A673 (cell line): ENCODE results near the gene MYL2. TPM values are rescaled to one million over a fixed set of nuclear protein-coding genes. Genes with fewer than 3 reads are reported as not detected.

Experiments
- BruUV-seq: library from RNA; stranded (reverse); fragments of 400-500 nt; replicated peaks from 2 replicates; lab custom pipeline; 2021; lab: Mats Ljungman, UMichigan
- CTCF ChIA-PET: fragments of 300-600 bp; sonication (Branson Sonifier 250); formaldehyde crosslinking; loops from one replicate; lab custom pipeline; 2022; ENCODE audit warnings: antibody characterized with exemption; lab: Charles Lee
- POLR2A ChIA-PET: fragments of 300-600 bp; sonication (Branson Sonifier 250); formaldehyde crosslinking; loops from one replicate; lab custom pipeline; 2022; ENCODE audit warnings: antibody characterized with exemption; ENCODE audit not compliant: low non-redundant PET; lab: Charles Lee
- DNase-seq: peaks from one replicate; pipeline ENCODE4 v3.0.0-alpha.2; 2015; ENCODE audit warnings: low spot score
- H3K27ac ChIP-seq: fragments of 200-600 bp; sonication (generic); 2 replicates; pipeline ENCODE4 v1.5.1; 2016; ENCODE audit warnings: mixed run types, low read depth, mild to moderate bottlenecking, mixed read lengths, antibody characterized with exemption, low read length; ENCODE audit not compliant: poor library complexity, severe bottlenecking
- H3K27me3 ChIP-seq: fragments of 200-600 bp; sonication (generic); replicated peaks from 2 replicates; pipeline ENCODE4 v1.6.1; 2017; ENCODE audit warnings: mixed run types, low read depth, mild to moderate bottlenecking, mixed read lengths, antibody characterized with exemption, low read length; ENCODE audit not compliant: insufficient read depth, poor library complexity
- H3K36me3 ChIP-seq: fragments of 200-600 bp; sonication (generic); 2 replicates; pipeline ENCODE4 v1.6.1; 2016; ENCODE audit warnings: mixed run types, mild to moderate bottlenecking, mixed read lengths, antibody characterized with exemption, low read length; ENCODE audit not compliant: insufficient read depth, poor library complexity, severe bottlenecking
- H3K4me1 ChIP-seq: fragments of 200-600 bp; sonication (generic); 2 replicates; pipeline ENCODE4 v1.6.1; 2017; ENCODE audit warnings: mixed run types, mild to moderate bottlenecking, mixed read lengths, antibody characterized with exemption, low read length; ENCODE audit not compliant: insufficient read depth, poor library complexity, severe bottlenecking
- H3K4me3 ChIP-seq: fragments of 200-600 bp; sonication (generic); 2 replicates; pipeline ENCODE4 v1.5.1; 2016; ENCODE audit warnings: low read depth, mixed run types, mild to moderate bottlenecking, mixed read lengths, low read length; ENCODE audit not compliant: poor library complexity, severe bottlenecking
- H3K9me3 ChIP-seq: fragments of 200-600 bp; sonication (generic); 2 replicates; pipeline ENCODE4 v1.6.1; 2016; ENCODE audit warnings: mixed run types, low read depth, mild to moderate bottlenecking, mixed read lengths, antibody characterized with exemption, low read length; ENCODE audit not compliant: poor library complexity, severe bottlenecking
- CTCF ChIP-seq: fragments of 300-800, 200-600 bp; sonication (generic); conservative IDR thresholded peaks from 2 replicates; pipeline ENCODE4 v1.5.1; 2017; ENCODE audit warnings: low read depth, mild to moderate bottlenecking, antibody characterized with exemption, low read length, moderate library complexity, mixed read lengths
- EZH2 ChIP-seq: fragments of 200-600 bp; sonication (generic); IDR thresholded peaks from 2 replicates; pipeline ENCODE4 v1.6.1; 2017; ENCODE audit warnings: borderline replicate concordance, low read depth, mild to moderate bottlenecking, mixed read lengths, antibody characterized with exemption, low read length; ENCODE audit not compliant: poor library complexity, severe bottlenecking
- intact Hi-C: fragments of 100-400 bp; cut with micrococcal nuclease; formaldehyde crosslinking; loops from one replicate; pipeline ENCODE4 v1.10.0; 2022; ENCODE audit not compliant: unreplicated experiment
- total RNA-seq: library from RNA; stranded (reverse); gene quantifications from 2 replicates; pipeline ENCODE4 v1.2.3, GENCODE V29; 2021

MYL2 gene
- total RNA-seq, 1 experiment from 2014 or later = not detected

- TF ChIP-seq EZH2 (no peak), CTCF (no peak)
- CTCF ChIA-PET = no interaction called here
- no peaks in the 10 kb centered on the region for H3K27me3 ChIP-seq
- H3K4me1 ChIP-seq = no peaks in the 10 kb centered on the region
- no peak overlapping the region for H3K4me3 ChIP-seq
- POLR2A ChIA-PET = interaction anchor here (0.6 kb wide), 1 partner anchor 287 kb away, joined by 3 read pairs; no protein-coding TSS in a partner anchor
- no TSS peak for BruUV-seq
- intact Hi-C loops = no loop called here
- no peaks in the 10 kb centered on the region for H3K36me3 ChIP-seq
- DNase-seq = no peak
- H3K27ac ChIP-seq = no peak overlapping the region
- H3K9me3 ChIP-seq = no peaks in the 10 kb centered on the region
These were observed 2.3 kb upstream of the MYL2 start for GRCh38 chr12:110922652-110923051.

DNA sequence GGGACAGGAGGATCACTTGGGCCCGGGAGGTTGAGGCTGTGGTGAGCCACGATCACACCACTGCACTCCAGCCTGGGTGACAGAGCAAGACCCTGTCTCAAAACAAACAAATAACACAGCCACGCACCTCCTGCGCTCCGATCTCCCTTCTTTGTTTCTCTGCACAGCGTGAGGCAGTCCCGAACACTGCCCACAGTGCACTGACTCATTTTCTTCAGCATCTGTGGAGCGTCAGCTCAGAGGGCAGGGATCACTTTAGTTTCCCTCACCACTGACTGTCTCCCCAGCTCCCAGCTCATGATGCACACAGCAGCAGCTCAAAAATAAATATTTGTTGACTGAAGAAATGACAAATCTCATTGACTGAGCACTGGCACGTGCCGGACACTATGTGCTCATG, 883 bp upstream of the MYL2 start:
- H3K27me3 ChIP-seq = no peaks in the 10 kb centered on the region
- no peaks in the 10 kb centered on the region for H3K4me1 ChIP-seq
- CTCF ChIA-PET = interaction anchor here (0.5 kb wide), 1 partner anchor 112 kb away, joined by 3 read pairs; no protein-coding TSS in a partner anchor
- no peak for TF ChIP-seq CTCF
- TF ChIP-seq EZH2 = no peak
- no peak for DNase-seq
- no peaks in the 10 kb centered on the region for H3K36me3 ChIP-seq
- no TSS peak for BruUV-seq
- intact Hi-C loops = no loop called here
- POLR2A ChIA-PET = no interaction called here
- H3K4me3 ChIP-seq = no peak overlapping the region
- H3K9me3 ChIP-seq = no peaks in the 10 kb centered on the region
- H3K27ac ChIP-seq = no peak overlapping the region

GRCh38 chr12:110919720-110920119, 659 bp downstream of the MYL2 start:
- Histone ChIP-seq H3K4me3 (no peak overlapping the region), H3K27ac (no peak overlapping the region), H3K9me3 (no peaks in the 10 kb centered on the region), H3K27me3 (no peaks in the 10 kb centered on the region), H3K36me3 (no peaks in the 10 kb centered on the region), H3K4me1 (no peaks in the 10 kb centered on the region)
- intact Hi-C loops = no loop called here
- BruUV-seq = no TSS peak
- POLR2A ChIA-PET = no interaction called here
- TF ChIP-seq CTCF (no peak), EZH2 (no peak)
- CTCF ChIA-PET = no interaction called here
- no peak for DNase-seq
